M059J (cell line): ENCODE data around the gene GNG4. TPM values are rescaled to one million over a fixed set of nuclear protein-coding genes. Genes with fewer than 3 reads are reported as not detected.

Experiments used
- DNase-seq: peaks from one replicate; pipeline ENCODE4 v3.0.0-alpha.2; 2012; ENCODE audit warnings: low read depth
- total RNA-seq: library from RNA; depleted of rRNA; stranded (reverse); fragments of >200 nt; shearing (Covaris generic); gene quantifications from 2 replicates; pipeline ENCODE4 v1.2.3, GENCODE V29; 2014

The GNG4 gene
- total RNA-seq, 1 experiment from 2014 or later, result 0.32 TPM

DNA sequence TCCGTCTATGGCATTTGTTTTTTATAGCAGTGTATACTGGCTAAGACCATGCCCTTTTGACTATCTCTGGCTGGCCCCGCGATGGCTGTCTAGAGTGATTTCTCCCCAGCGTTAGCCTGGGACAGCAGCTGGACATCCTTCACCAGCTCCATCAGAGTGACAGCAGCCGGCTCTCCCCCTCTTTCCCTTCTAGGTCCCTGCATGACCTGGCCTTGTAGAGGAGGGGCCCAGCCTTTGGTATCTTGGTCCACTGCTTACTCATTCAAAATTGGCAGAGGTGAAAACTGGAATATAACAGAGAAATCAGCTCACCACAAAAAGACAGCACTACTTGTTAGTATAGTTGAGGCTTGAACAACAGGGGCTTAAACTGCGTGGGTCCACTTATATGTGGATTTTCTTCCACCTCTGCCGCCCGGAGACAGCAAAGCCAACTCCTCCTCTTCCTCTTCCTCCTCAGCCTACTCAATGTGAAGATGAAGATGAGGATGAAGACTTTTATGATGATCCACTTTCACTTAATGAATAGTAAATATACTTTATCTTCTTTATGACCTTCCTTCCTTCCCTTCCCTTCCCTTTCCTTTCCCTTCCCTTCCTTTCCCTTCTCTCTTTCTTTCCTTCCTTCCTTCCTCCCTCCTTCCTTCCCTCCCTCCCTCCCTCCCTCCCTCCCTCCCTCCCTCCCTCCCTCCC is 116.0 kb downstream of the GNG4 start:
- peak; percentile 26 for DNase-seq

DNA sequence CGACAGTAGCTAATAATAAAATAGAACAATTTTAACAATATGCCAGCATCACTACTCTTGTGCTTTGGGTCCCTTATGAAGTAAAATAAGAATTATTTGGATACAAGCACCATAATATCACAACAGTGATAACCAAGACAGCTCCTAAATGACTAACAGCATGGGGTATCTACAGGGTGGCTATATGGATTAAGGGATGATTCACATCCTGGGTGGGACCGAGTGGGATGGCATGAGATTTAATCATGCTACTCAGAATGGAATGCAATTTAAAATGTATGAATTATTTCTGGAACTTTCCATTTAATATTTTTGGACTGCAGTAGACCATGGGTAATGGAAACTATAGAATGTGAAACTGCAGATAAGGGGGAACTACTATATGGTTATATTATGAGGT is 117.2 kb downstream of the GNG4 start:
- DNase-seq, result peak; percentile 50

DNA sequence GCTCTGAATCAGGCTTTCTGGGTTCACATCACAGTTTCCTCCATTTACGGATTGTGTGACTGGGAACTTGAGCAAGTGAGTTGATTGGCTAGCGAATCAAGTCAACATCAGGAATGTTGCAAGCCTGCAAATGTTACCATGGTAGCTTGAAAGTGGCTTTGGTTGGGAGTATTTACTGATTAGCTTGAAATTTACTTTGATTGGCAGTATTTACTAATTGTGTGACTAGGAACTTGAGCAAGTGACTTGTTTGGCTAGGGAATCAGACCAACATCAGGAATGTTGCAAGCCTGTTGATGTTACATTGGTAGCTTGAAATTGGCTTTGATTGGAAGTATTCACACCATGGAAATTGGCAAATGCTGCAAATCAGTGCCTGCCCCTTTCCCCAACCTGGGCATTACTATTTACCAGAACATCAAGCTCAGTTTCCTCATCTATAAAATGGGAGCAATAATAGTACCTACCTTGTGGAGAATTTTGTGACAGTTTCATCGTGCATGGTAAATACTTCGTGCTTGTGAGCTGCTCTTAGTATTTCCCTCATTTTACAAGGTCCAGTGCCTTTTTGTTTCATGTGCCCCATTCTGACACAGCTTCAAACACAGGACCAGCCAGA is 122.3 kb downstream of the GNG4 start:
- no peak for DNase-seq

DNA sequence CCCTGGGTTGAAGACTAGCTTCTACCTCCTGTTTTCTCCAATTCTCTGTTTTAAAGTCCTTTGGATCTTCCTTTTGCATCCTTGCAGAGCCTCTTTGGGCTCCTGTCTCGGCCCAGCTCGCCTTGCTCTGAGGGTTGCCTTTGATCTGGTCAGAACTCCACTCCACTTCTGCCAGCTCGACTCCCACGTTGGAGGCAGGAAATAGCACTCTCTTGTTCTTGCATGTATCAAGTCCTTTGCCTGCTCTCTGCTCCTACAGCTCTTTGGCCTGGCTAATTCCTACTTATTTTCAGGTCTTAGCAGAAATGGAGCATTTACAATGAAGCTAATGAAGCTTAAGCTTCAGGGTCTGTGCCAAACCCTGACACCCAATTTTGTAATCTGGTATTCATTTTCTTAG is 124.3 kb downstream of the GNG4 start:
- DNase-seq, result no peak

DNA sequence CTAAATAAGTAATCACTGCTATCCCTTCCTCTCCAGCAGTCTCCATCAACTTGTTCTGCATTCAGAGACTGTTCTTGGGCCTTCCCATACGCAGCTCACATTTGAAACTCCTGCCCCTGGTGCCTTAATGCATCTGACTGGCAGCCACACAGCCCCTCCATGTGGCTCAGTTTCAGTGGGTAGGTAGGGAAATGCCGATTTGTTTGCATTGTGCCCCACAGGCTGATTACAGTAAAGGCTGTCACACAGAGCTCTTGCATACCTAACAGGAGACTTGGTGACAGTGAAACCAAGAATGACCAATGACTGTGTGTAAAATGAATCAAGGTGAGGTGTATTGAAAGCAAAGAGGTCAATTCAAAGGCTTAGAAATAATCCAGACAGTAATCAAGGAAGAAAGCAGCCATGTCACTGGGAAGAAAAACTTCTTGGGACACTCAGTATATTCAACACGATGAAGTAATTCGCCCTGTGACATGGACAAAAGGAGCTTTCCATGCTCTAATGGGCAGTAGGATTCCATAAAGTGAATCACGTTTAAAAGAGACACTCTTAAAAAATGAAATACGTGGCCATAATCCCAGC is 132.6 kb downstream of the GNG4 start:
- DNase-seq, result no peak

DNA sequence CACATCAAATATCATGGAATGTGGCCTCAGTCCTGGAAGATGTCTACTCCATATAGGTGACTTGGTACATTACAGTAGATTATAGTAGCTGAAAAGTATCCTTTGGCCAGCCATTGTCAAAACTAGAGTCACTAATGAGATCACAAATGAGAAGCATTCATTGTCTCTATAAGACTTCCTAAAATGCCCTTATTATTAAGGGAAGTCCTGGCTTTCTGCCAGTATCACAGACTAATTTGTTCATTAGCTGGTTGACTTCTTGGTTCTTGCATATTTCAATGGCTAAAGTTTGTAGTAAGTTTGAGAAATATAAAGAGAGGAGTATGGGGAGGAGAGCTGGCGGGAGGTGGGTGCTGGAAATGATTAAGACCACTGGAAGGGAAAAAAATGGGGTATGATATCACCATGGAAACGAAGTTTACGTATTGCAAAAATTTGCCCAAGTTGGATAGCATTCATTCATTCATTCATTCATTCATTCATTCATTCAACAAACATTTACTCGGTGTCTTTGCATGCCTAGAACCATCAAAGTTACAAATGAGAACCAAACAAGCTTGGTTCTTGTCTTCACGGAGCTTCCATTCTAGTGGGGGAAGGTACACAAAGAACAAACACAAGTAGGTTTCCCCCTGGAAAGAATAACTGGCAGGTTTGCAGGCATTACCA is 133.6 kb downstream of the GNG4 start:
- DNase-seq, result no peak

DNA sequence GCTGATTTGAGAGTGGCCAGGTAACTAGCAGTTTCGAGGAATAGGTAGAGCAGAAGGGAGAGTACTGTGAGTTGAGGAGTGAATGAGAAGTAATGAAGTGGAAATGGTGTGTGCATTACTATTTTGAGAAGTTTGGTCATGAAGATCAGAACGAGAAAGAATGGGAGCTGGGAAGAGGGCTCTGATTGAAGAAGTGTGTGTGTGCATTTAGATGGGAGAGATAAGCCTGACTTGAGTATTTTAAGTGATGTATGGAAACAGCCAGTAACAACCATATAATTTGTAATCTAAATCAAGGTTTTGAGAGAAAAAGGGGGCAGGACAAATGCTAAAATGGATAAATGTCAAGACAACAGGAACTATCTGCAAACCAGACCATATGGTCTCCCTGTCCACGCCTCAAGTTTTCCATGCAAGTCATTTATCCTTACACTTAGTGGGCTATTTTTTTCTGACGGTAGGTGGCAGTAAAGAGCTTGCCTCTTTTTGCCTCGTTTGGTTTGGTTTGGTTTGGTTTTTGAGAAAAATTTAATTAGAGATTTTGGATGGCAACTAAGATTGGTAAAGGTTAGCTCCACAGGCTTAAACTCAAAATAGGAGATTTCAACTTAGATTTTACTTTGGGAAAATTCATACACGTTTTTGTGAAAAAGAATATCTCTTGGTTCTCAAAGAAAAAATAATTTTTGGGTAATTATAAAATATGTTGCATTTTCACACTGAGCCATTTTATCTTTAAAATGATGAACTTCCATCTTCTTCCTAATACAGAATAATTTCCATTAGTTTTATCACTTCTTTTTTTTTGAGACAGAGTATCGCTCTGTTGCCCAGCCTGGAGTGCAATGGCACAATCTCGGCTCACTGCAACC is 135.9 kb downstream of the GNG4 start:
- DNase-seq, result peak; percentile 75

DNA sequence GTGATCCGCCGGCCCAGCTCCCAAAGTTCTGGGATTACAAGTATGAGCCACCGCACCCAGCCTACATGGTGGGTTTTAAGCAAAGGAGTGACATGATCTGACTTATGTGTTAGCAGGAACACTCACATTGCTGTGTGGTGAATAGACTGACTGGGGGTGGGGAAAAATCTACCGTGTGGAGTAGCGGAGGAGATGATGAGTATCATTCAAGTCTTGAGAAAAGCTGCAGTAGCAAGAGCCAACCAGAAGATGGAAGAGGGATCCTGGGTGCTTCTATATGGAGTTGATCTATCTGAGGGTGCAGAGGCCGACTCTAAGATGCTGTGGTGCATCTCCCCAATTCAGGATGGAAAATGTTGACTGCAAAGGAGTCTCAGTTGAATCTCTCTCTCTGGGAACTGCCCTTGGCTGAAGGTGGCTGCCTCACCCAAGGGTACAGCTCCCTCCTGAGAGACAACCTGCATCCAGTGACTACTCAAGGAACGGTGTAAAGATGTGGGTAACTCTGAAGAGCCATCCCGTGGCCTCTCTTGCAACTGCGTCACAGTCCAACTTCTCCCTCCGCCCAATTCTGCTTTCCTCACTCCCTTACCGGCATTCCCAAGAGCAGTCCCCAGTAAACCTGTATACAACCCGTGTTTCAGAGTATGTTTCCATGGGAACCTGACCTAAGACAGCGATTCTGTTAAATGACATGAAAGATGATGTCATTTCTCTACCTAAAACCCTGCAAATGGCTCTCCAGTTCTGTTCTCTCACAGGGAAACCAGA is 137.9 kb downstream of the GNG4 start:
- peak; percentile 40 for DNase-seq

DNA sequence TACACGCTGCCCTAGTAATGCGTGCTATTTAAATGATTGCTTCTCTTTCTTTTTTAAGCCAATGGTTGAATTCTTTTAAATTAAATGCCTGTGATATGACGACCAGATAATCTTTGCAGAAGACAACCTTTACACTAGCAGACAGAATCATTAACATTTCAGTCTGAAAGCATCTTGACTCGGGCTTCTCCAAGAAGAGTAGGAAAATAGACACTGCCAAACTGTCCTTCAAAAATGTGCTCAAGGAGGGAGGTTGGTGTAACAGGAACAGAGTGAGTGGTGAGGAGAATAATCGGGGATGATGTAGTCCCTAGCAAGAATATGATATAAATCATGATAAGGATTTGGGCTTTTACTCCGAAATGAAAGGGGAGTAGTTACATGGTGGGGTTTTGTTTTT is 138.8 kb downstream of the GNG4 start:
- DNase-seq, result no peak

DNA sequence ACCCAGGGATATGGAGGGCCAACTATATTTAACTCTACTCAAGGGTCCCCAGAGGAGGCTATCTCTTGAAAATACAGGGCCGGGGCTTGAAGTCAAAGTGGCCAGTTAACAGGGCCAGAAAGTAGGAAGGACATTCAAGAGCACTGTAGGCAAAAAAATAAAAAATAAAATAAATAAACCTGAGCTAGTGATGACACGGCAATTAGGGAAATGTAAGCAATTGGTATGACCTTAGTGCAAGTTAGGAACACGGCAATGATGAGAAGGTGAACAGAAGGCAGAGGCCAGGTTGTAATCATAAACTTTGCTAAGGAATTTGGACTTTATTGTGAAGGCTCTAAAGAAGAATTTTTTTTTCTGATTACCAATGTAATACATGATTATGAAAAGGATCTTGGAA is 142.0 kb downstream of the GNG4 start:
- DNase-seq, result no peak

DNA sequence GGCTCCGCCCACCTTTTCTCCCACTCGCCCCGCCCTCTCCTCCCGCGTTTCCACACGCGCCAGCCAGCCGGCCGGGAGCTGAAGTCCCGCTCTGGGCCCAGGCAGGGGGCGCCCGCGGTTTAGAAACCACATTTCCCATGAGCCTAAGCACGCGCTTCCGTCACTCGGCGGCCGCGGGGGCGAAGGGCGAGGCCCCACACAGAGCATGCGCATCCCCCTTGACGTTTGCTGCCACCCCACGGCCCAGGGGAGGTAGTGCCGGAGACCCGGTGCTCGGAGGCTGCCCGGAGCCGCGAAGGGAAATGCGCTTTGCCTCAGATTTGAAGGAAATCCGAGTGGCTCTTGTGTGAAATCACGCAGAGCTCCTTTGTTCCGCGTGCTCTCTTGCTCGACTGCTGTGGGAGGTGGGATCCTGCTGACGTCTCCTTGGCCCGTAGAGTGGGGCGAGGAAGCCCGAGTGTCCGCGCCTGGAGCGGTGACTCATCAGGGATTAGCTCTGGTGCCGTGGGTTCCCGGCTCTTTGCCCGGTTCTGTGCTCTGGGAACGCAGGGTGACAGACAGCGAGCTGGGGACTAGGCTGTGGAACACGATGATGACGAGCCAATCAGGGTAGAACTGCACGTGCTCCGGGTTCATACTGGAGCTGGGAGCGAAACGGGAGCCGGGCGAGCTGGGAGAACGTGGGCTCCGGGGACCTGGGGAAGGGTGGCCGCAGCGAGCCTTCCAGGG is 144.9 kb downstream of the GNG4 start:
- DNase-seq, result peak; percentile 98

DNA sequence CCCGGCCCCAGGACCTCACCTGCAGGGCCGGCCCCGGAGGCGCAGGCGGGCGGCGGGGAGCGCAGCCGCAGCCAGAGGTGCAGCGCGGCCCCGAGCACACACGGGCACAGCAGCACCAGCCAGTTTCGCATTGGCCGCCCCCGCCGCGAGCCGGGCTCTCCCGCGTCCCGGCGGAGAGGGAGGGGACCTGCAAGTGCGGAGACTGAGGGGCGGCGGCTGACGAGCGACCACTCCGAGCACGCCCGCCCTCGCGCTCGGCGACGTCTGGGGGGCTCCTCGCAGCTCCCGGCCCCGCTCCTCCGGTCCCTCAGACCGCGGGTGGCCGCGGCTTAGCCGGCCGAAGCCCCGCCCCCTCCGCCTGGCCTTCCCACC is 145.5 kb downstream of the GNG4 start, which contains the start of gene B3GALNT2:
Gene B3GALNT2, minus strand, starts transcription at position 331 of the 372 bp plus-strand sequence. Its CDS starts 200 bp downstream, at position 131.
- DNase-seq, result no peak

DNA sequence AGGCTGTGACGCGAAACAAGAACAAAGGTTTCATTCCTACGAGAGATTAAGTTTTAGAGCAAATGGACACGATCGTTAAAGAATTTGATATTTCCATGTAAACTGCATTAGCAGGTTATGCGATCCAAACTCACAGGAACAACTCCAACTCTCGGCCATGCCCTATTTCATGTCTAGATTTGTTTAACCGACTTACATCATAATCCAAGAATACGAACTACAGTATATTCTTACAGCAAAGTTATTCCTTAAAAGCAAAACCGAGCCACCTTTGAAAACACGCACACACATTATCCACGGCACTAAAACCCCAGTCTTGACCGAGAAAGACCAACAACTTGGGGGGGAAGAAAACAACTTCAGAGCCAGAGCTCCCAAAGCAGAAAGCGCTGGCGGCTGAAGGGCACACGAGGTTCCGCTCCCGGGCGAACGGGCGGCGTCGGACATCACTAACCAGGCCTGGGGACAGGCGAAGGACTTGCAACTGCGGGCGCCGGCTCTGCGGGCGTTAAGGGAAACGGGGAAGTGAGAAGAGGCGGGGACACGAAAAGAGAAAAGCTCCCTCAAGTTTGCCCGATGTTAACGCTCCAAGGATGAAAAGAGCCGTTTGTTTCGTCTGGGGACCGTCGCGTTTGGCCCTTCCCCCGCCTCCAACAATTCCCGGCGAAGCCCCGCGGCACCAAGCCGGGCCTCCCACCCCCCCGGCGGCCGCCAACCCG is 146.0 kb downstream of the GNG4 start:
- DNase-seq, result peak; percentile 67

DNA sequence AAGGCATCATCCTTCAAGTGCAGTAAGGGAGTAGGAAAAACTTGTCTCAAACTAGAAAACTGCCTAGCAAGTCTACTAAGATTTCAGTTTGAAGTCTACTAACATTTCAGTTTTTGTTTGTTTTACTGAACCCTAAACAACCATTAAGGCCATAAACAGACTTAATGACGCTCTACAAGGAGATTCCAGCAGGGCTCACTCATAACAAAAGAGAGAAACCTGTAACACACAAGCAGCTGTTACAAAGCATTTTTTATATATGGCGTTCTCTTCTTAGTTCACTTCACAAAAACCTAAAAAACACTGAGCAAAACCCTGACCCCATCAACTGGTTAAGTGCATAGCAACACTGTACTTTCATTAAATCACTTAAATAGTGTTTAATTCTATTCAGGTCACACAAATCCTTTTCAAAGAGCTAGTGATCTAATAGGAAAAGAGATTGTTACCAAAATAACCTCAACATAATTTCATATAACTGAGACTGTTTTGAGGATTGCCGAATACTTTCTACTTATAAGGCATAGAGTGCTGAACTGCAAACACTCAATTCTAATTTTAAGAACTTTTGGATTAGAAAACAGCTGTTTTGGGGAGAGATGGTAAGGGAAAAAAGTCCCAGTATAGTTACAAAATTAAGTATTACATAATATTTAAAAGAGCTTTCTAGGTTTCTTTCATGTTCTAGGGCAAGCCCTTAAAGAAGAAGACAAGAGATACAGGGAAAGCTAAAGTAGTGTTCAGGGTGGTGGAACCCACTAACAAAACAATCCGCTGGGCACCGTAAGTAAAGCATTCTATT is 146.8 kb downstream of the GNG4 start:
- peak; percentile 48 for DNase-seq

DNA sequence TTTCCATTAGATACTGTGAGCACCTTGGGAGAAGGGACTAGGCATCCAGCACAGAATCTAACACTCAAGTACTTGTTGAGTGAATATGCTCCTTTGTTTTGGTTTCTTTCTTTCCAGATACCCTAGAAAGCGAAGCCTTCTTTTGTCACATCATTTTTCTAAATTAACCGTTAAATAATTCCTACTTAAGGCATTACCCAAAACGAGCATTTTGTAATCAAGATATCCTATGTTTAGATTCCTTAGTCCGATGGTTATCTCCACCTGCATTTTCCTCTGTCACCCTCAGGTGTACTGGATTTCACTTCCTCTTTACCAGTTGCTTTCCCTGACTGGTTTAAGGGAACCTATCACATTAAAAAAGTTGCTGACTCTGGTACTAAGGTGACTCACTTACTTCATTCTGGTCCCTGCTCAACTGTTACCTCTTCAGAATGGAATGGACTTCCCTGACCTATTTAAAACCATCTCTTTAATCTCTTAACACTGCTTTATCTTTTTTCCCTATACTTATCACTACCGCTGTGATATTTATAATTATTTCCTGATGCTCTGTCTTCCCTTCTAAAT is 148.5 kb downstream of the GNG4 start:
- DNase-seq, result peak; percentile 64
